Brain microvascular endothelial cell (primary cell): ENCODE data around the gene NOX5.

Experiments
- DNase-seq: peaks from one replicate; pipeline ENCODE4 v3.0.0-alpha.2; 2020
- H3K27ac ChIP-seq: fragments of 250-450 bp; sonication (Bioruptor Pico); 2 replicates; pipeline ENCODE4 v1.5.1; 2020; ENCODE audit warnings: mild to moderate bottlenecking, moderate library complexity
- H3K27me3 ChIP-seq: fragments of 250-450 bp; sonication (Bioruptor Pico); replicated peaks from 2 replicates; pipeline ENCODE4 v1.5.1; 2020; ENCODE audit warnings: mild to moderate bottlenecking
- H3K36me3 ChIP-seq: fragments of 250-450 bp; sonication (Bioruptor Pico); replicated peaks from 2 replicates; pipeline ENCODE4 v1.5.1; 2020; ENCODE audit warnings: mild to moderate bottlenecking
- H3K4me3 ChIP-seq: 2 replicates; pipeline ENCODE4 v1.5.1; 2011; ENCODE audit warnings: low read depth, mild to moderate bottlenecking, control low read depth, low read length, moderate library complexity
- CTCF ChIP-seq: IDR thresholded peaks from 2 replicates; pipeline ENCODE4 v1.5.1; 2011; ENCODE audit warnings: low read depth, mild to moderate bottlenecking, moderate library complexity, low read length, control low read depth, inconsistent platforms; ENCODE audit errors: missing control alignments
- in situ Hi-C: cut with HindIII; loops from 2 replicates; pipeline ENCODE4 v1.10.0; 2017; ENCODE audit warnings: low sequenced_read_pairs, low pct_ligation_motif_present

The NOX5 gene

GRCh38 chr15:69089258-69089657, 74.8 kb downstream of the NOX5 start:
- H3K27me3 ChIP-seq, result no peaks in the 10 kb centered on the region
- no peaks in the 10 kb centered on the region for H3K36me3 ChIP-seq
- in situ Hi-C loops, result no loop called here
- no peak for TF ChIP-seq CTCF
- no peak for DNase-seq
- no peak overlapping the region for H3K27ac ChIP-seq
- no peak overlapping the region for H3K4me3 ChIP-seq

- H3K36me3 ChIP-seq, result no peaks in the 10 kb centered on the region
- no peak for TF ChIP-seq CTCF
- H3K4me3 ChIP-seq, result no peak overlapping the region
- H3K27ac ChIP-seq, result no peak overlapping the region
- in situ Hi-C loops, result no loop called here
- no peaks in the 10 kb centered on the region for H3K27me3 ChIP-seq
- DNase-seq, result peak; percentile 22
These were observed 75.9 kb downstream of the NOX5 start for GRCh38 chr15:69090197-69090948.

- TF ChIP-seq CTCF, result no peak
- Histone ChIP-seq H3K27me3 (no peaks in the 10 kb centered on the region), H3K27ac (no peak overlapping the region), H3K36me3 (no peaks in the 10 kb centered on the region), H3K4me3 (no peak overlapping the region)
- in situ Hi-C loops, result no loop called here
- no peak for DNase-seq
These were observed 77.2 kb downstream of the NOX5 start for GRCh38 chr15:69091654-69092053.

GRCh38 chr15:69092159-69092558, 77.7 kb downstream of the NOX5 start:
- H3K27ac ChIP-seq, result no peak overlapping the region
- no peak for TF ChIP-seq CTCF
- no peaks in the 10 kb centered on the region for H3K27me3 ChIP-seq
- H3K36me3 ChIP-seq, result no peaks in the 10 kb centered on the region
- H3K4me3 ChIP-seq, result no peak overlapping the region
- DNase-seq, result peak; percentile 62
- in situ Hi-C loops, result no loop called here

GRCh38 chr15:69093127-69093526, 78.6 kb downstream of the NOX5 start:
- H3K27ac ChIP-seq, result no peak overlapping the region
- H3K36me3 ChIP-seq, result no peaks in the 10 kb centered on the region
- in situ Hi-C loops, result no loop called here
- no peaks in the 10 kb centered on the region for H3K27me3 ChIP-seq
- DNase-seq, result no peak
- TF ChIP-seq CTCF, result no peak
- H3K4me3 ChIP-seq, result no peak overlapping the region

GRCh38 chr15:69093614-69094013, 79.1 kb downstream of the NOX5 start:
- no peaks in the 10 kb centered on the region for H3K27me3 ChIP-seq
- TF ChIP-seq CTCF, result no peak
- in situ Hi-C loops, result no loop called here
- no peak overlapping the region for H3K4me3 ChIP-seq
- DNase-seq, result no peak
- H3K36me3 ChIP-seq, result no peaks in the 10 kb centered on the region
- no peak overlapping the region for H3K27ac ChIP-seq
